Measurements from ENCODE around the gene OR14J1.
"Not testable (repeated sequence)": the region's sequence is repeated elsewhere in the genome, so short reads cannot be mapped to it uniquely, and the experiment has no call there.

Gene OR14J1

GRCh38 chr6:29295623-29296022, 5.9 kb upstream of the OR14J1 start:
- no peak for TF ChIP-seq CTCF (IDR thresholded peaks at IDR 0.05; ENCODE audit: low read depth, low read length)
- no peak for DNase-seq (ENCODE audit: low read depth, low spot score)
- no peak overlapping the region for H3K4me3 ChIP-seq (ENCODE audit: low read depth, low read length)
- in situ Hi-C loops (cut with HindIII; ENCODE audit: low sequenced_read_pairs) = no loop called here

GRCh38 chr6:29319931-29320330, 18.4 kb downstream of the OR14J1 start:
- in situ Hi-C loops (cut with HindIII; ENCODE audit: low sequenced_read_pairs) = no loop called here
- no peak for DNase-seq (ENCODE audit: low read depth, low spot score)
- no peak for TF ChIP-seq CTCF (IDR thresholded peaks at IDR 0.05; ENCODE audit: low read depth, low read length)
- no peak overlapping the region for H3K4me3 ChIP-seq (ENCODE audit: low read depth, low read length)

- in situ Hi-C loops (cut with HindIII; ENCODE audit: low sequenced_read_pairs); H3K4me3 ChIP-seq (ENCODE audit: low read depth, low read length); DNase-seq (ENCODE audit: low read depth, low spot score): not testable (repeated sequence)
These were observed 21.8 kb downstream of the OR14J1 start for GRCh38 chr6:29323332-29323731.

GRCh38 chr6:29325777-29326176, 24.3 kb downstream of the OR14J1 start:
- TF ChIP-seq CTCF (IDR thresholded peaks at IDR 0.05; ENCODE audit: low read depth, low read length) = no peak
- H3K4me3 ChIP-seq (ENCODE audit: low read depth, low read length) = no peak overlapping the region
- in situ Hi-C loops (cut with HindIII; ENCODE audit: low sequenced_read_pairs) = no loop called here
- no peak for DNase-seq (ENCODE audit: low read depth, low spot score)

- in situ Hi-C loops (cut with HindIII; ENCODE audit: low sequenced_read_pairs) = no loop called here
- no peak for DNase-seq (ENCODE audit: low read depth, low spot score)
- no peak overlapping the region for H3K4me3 ChIP-seq (ENCODE audit: low read depth, low read length)
- no peak for TF ChIP-seq CTCF (IDR thresholded peaks at IDR 0.05; ENCODE audit: low read depth, low read length)
These were observed 31.2 kb downstream of the OR14J1 start for GRCh38 chr6:29332676-29333075.

- in situ Hi-C loops (cut with HindIII; ENCODE audit: low sequenced_read_pairs) = no loop called here
- DNase-seq (ENCODE audit: low read depth, low spot score) = no peak
- no peak for TF ChIP-seq CTCF (IDR thresholded peaks at IDR 0.05; ENCODE audit: low read depth, low read length)
- H3K4me3 ChIP-seq (ENCODE audit: low read depth, low read length) = no peak overlapping the region
These were observed 34.8 kb downstream of the OR14J1 start for GRCh38 chr6:29336269-29336668.

GRCh38 chr6:29345380-29345779, 43.9 kb downstream of the OR14J1 start:
- TF ChIP-seq CTCF (IDR thresholded peaks at IDR 0.05; ENCODE audit: low read depth, low read length) = no peak
- DNase-seq (ENCODE audit: low read depth, low spot score) = no peak
- no peak overlapping the region for H3K4me3 ChIP-seq (ENCODE audit: low read depth, low read length)
- in situ Hi-C loops (cut with HindIII; ENCODE audit: low sequenced_read_pairs) = no loop called here

GRCh38 chr6:29349348-29349747, 47.8 kb downstream of the OR14J1 start:
- H3K4me3 ChIP-seq (ENCODE audit: low read depth, low read length); in situ Hi-C loops (cut with HindIII; ENCODE audit: low sequenced_read_pairs); DNase-seq (ENCODE audit: low read depth, low spot score): not testable (repeated sequence)

Data from astrocyte of the spinal cord (primary cell).